LNCAP (cell line): ENCODE data around the gene FRMPD4.

Experiments used
- TF ChIP-seq, protein P1 (sequence below): fragments of 450-650 bp; IDR thresholded peaks from 2 replicates; pipeline ENCODE4 v1.5.1; 2017; ENCODE audit warnings: mild to moderate bottlenecking

The FRMPD4 gene

DNA sequence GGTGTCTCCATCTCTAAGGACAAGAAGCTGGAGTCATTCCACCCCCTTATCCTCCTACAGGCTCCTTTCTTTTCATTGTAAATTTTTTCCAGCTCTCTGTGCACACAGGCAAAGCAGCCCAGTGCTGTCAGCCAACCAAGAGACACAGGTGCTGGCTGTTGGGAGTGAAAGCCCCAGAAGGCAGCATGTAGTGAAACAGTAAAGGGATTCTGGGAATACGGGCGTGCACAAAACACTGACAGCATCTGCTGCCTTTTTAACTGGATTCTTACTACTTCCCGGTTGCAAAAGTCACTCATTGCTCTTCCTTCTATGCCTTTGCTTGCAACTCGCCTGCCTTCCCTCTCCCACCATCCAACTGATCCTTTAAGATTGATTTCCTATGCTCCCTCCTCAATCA, 444.4 kb downstream of the FRMPD4 start:
- TF ChIP-seq, protein P1, sequence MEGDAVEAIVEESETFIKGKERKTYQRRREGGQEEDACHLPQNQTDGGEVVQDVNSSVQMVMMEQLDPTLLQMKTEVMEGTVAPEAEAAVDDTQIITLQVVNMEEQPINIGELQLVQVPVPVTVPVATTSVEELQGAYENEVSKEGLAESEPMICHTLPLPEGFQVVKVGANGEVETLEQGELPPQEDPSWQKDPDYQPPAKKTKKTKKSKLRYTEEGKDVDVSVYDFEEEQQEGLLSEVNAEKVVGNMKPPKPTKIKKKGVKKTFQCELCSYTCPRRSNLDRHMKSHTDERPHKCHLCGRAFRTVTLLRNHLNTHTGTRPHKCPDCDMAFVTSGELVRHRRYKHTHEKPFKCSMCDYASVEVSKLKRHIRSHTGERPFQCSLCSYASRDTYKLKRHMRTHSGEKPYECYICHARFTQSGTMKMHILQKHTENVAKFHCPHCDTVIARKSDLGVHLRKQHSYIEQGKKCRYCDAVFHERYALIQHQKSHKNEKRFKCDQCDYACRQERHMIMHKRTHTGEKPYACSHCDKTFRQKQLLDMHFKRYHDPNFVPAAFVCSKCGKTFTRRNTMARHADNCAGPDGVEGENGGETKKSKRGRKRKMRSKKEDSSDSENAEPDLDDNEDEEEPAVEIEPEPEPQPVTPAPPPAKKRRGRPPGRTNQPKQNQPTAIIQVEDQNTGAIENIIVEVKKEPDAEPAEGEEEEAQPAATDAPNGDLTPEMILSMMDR: no peak

GRCh38 chrX:12583543-12583942, 445.3 kb downstream of the FRMPD4 start:
- TF ChIP-seq, protein P1: no peak

DNA sequence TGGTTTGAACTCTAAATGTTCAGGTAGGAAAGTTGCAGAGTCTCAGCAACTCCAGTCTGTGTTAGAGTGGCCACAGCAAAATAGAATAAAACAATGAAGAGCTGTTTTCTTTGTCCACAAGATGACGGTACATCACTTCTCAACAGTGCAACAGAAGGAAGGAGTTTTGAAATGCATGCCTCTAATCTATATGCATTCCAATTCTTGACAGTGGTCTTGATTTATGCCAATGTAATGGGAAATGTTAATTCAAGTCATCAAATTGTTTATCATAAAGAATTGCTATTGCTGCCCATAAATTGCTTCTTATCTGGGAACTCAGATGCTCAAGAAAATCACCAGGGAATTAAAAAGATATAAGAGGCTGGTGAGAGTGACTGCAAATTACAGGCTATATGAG, 457.4 kb downstream of the FRMPD4 start:
- TF ChIP-seq, protein P1: no peak

DNA sequence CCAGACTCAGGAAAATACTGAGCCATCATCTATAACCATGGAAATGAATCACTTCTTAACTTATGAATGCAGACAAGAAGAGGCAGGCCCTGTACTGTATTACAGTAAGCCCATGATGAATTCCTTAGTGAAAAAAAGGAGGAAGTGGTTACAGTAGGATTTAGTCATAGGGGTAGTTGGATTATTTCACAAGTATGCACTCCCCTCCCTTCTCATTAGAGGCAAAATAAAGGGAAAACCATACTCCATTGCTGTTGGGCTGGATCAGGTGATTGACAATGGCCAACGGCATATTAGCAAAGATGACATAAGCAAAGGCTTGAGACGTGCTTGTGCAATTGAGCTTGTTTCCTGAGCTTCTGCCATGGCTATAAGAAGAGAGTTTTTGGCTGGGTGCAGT, 471.8 kb downstream of the FRMPD4 start:
- TF ChIP-seq, protein P1: no peak

DNA sequence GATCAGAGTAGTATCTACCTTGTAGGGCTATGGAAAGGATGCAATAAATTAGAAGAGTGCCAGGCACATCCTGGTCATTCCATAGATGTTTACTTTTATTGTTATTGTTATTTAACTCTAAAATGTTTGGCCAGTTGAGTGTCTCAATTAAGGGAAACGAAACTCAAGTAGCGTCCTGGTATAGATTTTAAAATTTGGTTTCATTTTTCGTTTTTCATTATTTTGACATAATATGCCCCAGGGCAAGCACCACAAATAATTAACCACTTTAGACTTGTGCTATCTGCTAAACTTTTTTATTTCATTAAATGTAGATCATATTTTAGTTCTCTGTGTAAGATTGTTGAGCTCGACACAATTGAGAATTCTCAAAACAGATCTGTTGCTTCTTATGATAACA, 473.2 kb downstream of the FRMPD4 start:
- TF ChIP-seq, protein P1: no peak

GRCh38 chrX:12614266-12614665, 476.0 kb downstream of the FRMPD4 start:
- TF ChIP-seq, protein P1: no peak

- TF ChIP-seq, protein P1: no peak
These were observed 476.8 kb downstream of the FRMPD4 start for GRCh38 chrX:12615061-12615460.

DNA sequence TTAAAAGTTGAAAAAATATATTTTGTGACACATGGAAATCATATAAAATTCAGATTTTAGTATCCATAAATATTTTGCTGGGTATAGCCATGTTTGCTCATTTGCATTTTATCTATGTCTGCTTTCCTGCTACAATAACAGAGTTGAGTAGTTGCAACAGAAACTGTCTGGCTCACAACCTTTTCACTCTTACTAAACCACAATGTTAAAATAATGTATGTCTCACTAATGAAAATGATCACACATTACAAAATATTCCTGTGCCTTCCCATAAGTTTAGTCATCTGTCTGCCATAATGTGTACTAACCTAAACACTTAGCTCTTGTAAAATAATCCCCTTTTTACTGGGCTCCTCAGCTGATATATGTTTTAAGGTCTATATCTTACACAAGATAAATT, 479.0 kb downstream of the FRMPD4 start:
- TF ChIP-seq, protein P1: no peak
